HG03469 (cell line): Measurements from ENCODE around the gene ACAD9.

Experiments
- ATAC-seq: cut with Tn5 transposase; IDR thresholded peaks from one replicate; pipeline ENCODE4 v1.9.1; 2021; ENCODE audit warnings: mild to moderate bottlenecking, moderate library complexity, moderate number of reproducible peaks; ENCODE audit not compliant: unreplicated experiment

Gene ACAD9

GRCh38 chr3:128932516-128933212 lies 53.2 kb downstream of the ACAD9 start:
- no peak for ATAC-seq

GRCh38 chr3:128933213-128933921 lies 53.9 kb downstream of the ACAD9 start:
- ATAC-seq, result no peak

GRCh38 chr3:128933922-128934253 lies 54.5 kb downstream of the ACAD9 start:
- ATAC-seq, result no peak

- ATAC-seq, result no peak
These were observed 56.5 kb downstream of the ACAD9 start for GRCh38 chr3:128935922-128936321.

GRCh38 chr3:128936341-128936740 lies 56.9 kb downstream of the ACAD9 start:
- no peak for ATAC-seq

- no peak for ATAC-seq
These were observed 60.8 kb downstream of the ACAD9 start for GRCh38 chr3:128940252-128940651.

GRCh38 chr3:128942161-128942952 lies 62.9 kb downstream of the ACAD9 start:
- ATAC-seq, result no peak

GRCh38 chr3:128945041-128945877 lies 65.8 kb downstream of the ACAD9 start:
- no peak for ATAC-seq

GRCh38 chr3:128945878-128946175 lies 66.4 kb downstream of the ACAD9 start:
- ATAC-seq, result no peak

- no peak for ATAC-seq
These were observed 67.0 kb downstream of the ACAD9 start for GRCh38 chr3:128946411-128946810.

GRCh38 chr3:128949158-128949557 lies 69.7 kb downstream of the ACAD9 start:
- no peak for ATAC-seq

GRCh38 chr3:128950223-128950938 lies 71.0 kb downstream of the ACAD9 start:
- no peak for ATAC-seq

- ATAC-seq, result no peak
These were observed 77.0 kb downstream of the ACAD9 start for GRCh38 chr3:128956440-128956839.
